Measurements from ENCODE around the gene WDR75.

DNA sequence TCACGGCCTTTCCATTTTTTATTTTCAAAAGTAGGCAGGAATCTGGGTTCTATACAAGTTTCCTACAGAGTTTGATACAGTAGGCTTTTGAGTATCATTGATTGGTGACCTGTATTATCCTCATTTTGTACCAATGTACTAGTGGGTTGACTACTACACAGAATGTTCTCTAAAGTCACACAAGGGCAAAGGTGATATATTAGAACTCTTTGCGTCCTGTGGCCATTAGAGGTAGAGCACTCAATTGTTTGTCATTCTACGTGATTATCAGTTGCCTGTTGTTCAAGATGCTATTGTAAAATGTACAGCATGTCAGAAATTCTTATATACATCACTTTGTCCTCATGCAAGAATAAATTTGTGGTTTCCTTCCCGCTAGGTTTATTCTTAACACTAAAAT lies 24.8 kb downstream of the WDR75 start:
- no peak for TF ChIP-seq TARDBP (IDR thresholded peaks at IDR 0.05)
- TF ChIP-seq FOXA1 (IDR thresholded peaks at IDR 0.05) = no peak
- no peak for TF ChIP-seq SP1 (IDR thresholded peaks at IDR 0.05)
- no peak for TF ChIP-seq CTBP1 (IDR thresholded peaks at IDR 0.05; ENCODE audit: borderline replicate concordance)
- TF ChIP-seq, protein P1, sequence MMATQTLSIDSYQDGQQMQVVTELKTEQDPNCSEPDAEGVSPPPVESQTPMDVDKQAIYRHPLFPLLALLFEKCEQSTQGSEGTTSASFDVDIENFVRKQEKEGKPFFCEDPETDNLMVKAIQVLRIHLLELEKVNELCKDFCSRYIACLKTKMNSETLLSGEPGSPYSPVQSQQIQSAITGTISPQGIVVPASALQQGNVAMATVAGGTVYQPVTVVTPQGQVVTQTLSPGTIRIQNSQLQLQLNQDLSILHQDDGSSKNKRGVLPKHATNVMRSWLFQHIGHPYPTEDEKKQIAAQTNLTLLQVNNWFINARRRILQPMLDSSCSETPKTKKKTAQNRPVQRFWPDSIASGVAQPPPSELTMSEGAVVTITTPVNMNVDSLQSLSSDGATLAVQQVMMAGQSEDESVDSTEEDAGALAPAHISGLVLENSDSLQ (IDR thresholded peaks at IDR 0.05) = no peak
- no peak for TF ChIP-seq L3MBTL2 (conservative IDR thresholded peaks at IDR 0.05)
- no peak for TF ChIP-seq ARNT (IDR thresholded peaks at IDR 0.05)
- no peak for TF ChIP-seq FOXM1 (IDR thresholded peaks at IDR 0.05; ENCODE audit: borderline replicate concordance)

Data from HEK293T (cell line).